ENCODE measurements around the gene NR2F2.

DNA sequence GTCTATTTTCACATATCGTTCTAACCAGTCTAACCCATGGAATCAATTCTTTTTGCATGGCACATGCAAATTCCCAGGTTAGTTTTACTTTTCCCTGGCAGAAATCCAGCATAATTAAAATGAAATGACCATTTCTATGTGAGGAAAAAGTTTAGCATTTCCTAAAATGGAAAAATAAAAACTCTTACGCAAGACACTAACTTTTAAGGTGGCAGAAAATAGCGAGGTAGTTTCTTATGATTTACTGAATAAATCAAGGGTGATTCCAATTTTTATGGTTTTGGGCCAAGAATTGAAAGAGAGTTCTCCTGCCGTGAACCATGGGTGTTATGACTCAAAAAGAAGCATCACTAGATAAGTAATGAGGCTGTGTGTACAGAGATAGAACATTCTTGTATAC, 32.7 kb upstream of the NR2F2 start:
- no peak for TF ChIP-seq EP300 (IDR thresholded peaks at IDR 0.05)
- TF ChIP-seq, protein P1, sequence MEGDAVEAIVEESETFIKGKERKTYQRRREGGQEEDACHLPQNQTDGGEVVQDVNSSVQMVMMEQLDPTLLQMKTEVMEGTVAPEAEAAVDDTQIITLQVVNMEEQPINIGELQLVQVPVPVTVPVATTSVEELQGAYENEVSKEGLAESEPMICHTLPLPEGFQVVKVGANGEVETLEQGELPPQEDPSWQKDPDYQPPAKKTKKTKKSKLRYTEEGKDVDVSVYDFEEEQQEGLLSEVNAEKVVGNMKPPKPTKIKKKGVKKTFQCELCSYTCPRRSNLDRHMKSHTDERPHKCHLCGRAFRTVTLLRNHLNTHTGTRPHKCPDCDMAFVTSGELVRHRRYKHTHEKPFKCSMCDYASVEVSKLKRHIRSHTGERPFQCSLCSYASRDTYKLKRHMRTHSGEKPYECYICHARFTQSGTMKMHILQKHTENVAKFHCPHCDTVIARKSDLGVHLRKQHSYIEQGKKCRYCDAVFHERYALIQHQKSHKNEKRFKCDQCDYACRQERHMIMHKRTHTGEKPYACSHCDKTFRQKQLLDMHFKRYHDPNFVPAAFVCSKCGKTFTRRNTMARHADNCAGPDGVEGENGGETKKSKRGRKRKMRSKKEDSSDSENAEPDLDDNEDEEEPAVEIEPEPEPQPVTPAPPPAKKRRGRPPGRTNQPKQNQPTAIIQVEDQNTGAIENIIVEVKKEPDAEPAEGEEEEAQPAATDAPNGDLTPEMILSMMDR (IDR thresholded peaks at IDR 0.05): no peak
- no peak for TF ChIP-seq POLR2A (IDR thresholded peaks at IDR 0.05; ENCODE audit: low read depth)

Measured in esophagus muscularis mucosa (tissue), 4 donors.